Glutamatergic neuron (in vitro differentiated cells): Measurements from ENCODE around the gene CCSAP. TPM values are rescaled to one million over a fixed set of nuclear protein-coding genes. Genes with fewer than 3 reads are reported as not detected.

Experiments used
- DNase-seq: peaks from one replicate; pipeline ENCODE4 v3.0.0; 2022
- H3K27ac Mint-ChIP-seq: one replicate; pipeline ENCODE4 v1.8.0; 2020; ENCODE audit warnings: mild to moderate bottlenecking, mixed read lengths, inconsistent platforms; ENCODE audit not compliant: unreplicated experiment
- H3K27me3 Mint-ChIP-seq: one replicate; pipeline ENCODE4 v1.8.0; 2020; ENCODE audit warnings: mild to moderate bottlenecking, moderate library complexity, mixed read lengths, inconsistent platforms; ENCODE audit not compliant: unreplicated experiment
- H3K36me3 Mint-ChIP-seq: one replicate; pipeline ENCODE4 v1.8.0; 2020; ENCODE audit warnings: mild to moderate bottlenecking, mixed read lengths, inconsistent platforms; ENCODE audit not compliant: unreplicated experiment
- H3K4me1 Mint-ChIP-seq: one replicate; pipeline ENCODE4 v1.8.0; 2020; ENCODE audit warnings: mild to moderate bottlenecking, low read depth, mixed read lengths, inconsistent platforms; ENCODE audit not compliant: unreplicated experiment
- H3K4me3 Mint-ChIP-seq: one replicate; pipeline ENCODE4 v1.8.0; 2020; ENCODE audit warnings: mild to moderate bottlenecking, mixed read lengths, inconsistent platforms; ENCODE audit not compliant: unreplicated experiment
- H3K9me3 Mint-ChIP-seq: one replicate; pipeline ENCODE4 v1.8.0; 2020; ENCODE audit warnings: mild to moderate bottlenecking, moderate library complexity, mixed read lengths, inconsistent platforms; ENCODE audit not compliant: unreplicated experiment
- CTCF ChIP-seq: fragments of 200-600 bp; sonication (generic); IDR thresholded peaks from one replicate; pipeline ENCODE4 v1.5.0; 2021; ENCODE audit not compliant: partially characterized antibody, unreplicated experiment
- total RNA-seq: library from RNA; stranded (reverse); fragmentation: NEBNext Ultra II Directional; extraction: Animal tissue kit (Norgen Biotek cat#: 25700); gene quantifications from one replicate; pipeline ENCODE4 v1.2.1, GENCODE V29; 2021; ENCODE audit not compliant: unreplicated experiment

CCSAP gene
- total RNA-seq, 1 donor from 2014 or later = 18.5 TPM

DNA sequence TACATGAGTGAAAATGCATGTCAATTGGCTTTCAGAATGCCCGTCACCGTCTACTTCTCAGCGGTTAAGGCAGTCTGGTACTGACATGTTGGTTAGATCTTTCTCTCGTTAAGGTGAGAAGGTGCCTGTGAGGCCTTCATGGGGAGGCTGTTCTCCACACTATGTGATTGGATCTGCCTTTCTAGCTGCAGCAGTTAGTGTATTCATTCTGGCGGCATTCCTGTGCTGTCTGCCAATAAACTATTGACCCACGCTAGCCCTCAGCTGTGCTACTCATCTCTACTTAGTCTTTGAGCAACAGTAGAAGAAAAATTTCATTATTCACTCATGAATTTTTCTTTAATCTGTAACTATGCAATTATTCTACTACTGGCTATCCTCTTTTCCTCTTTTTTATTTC is 32.0 kb downstream of the CCSAP start:
- Mint-ChIP-seq H3K27ac (no peak overlapping the region), H3K36me3 (no peaks in the 10 kb centered on the region), H3K4me3 (no peak overlapping the region), H3K4me1 (peaks cover 5% of the 10 kb centered on the region), H3K9me3 (peaks cover 2% of the 10 kb centered on the region), H3K27me3 (no peaks in the 10 kb centered on the region)
- TF ChIP-seq CTCF = no peak
- DNase-seq = no peak

DNA sequence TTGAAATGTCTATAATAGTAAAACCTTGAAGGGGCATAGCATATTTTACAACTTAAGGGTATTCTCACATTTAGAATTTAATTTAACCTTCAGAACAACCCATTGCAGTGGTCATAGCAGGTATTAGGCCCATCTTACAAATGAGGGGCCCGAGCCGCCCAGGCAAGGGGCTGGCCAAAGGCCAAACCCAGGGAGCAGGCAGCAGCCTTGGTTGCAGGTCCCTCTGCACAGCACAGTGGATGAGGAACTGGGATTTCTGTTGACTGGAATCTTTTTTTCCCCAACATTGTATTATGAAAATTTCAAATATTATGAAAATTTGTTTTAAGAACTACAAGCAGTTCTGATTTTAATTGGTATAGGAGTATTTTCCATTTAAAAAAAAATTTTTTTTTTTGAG is 33.2 kb downstream of the CCSAP start:
- no peak overlapping the region for H3K27ac Mint-ChIP-seq
- no peak for DNase-seq
- H3K9me3 Mint-ChIP-seq = peaks cover 2% of the 10 kb centered on the region
- peaks cover 6% of the 10 kb centered on the region for H3K4me1 Mint-ChIP-seq
- no peaks in the 10 kb centered on the region for H3K36me3 Mint-ChIP-seq
- TF ChIP-seq CTCF = no peak
- no peaks in the 10 kb centered on the region for H3K27me3 Mint-ChIP-seq
- no peak overlapping the region for H3K4me3 Mint-ChIP-seq

GRCh38 chr1:229309074-229309473 is 33.8 kb downstream of the CCSAP start:
- H3K4me1 Mint-ChIP-seq = peaks cover 6% of the 10 kb centered on the region
- no peak for TF ChIP-seq CTCF
- no peaks in the 10 kb centered on the region for H3K36me3 Mint-ChIP-seq
- no peak overlapping the region for H3K4me3 Mint-ChIP-seq
- peaks cover 2% of the 10 kb centered on the region for H3K9me3 Mint-ChIP-seq
- no peak for DNase-seq
- no peaks in the 10 kb centered on the region for H3K27me3 Mint-ChIP-seq
- no peak overlapping the region for H3K27ac Mint-ChIP-seq

DNA sequence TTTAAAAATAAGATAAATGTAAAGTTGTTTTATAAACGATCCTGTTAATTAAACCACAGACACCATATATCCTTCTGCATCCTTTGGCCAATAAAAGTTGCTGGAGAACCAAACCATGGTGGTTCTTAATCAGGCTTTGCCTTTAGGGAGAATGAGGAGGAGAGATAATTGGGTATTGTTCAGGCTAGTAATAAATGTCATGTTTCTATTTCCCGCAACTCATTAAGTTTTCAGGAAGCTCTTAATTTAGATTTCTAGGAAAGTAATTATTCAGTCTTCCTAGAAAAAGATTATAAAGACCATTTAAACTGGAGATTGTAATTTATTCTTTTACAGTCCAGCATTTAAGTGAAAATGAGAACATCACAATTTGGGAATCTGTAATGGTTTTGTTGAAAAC is 37.5 kb downstream of the CCSAP start:
- DNase-seq = no peak
- H3K27me3 Mint-ChIP-seq = peaks cover 3% of the 10 kb centered on the region
- H3K4me1 Mint-ChIP-seq = peaks cover 6% of the 10 kb centered on the region
- H3K27ac Mint-ChIP-seq = no peak overlapping the region
- no peak for TF ChIP-seq CTCF
- H3K9me3 Mint-ChIP-seq = no peaks in the 10 kb centered on the region
- no peak overlapping the region for H3K4me3 Mint-ChIP-seq
- no peaks in the 10 kb centered on the region for H3K36me3 Mint-ChIP-seq

GRCh38 chr1:229303855-229304254 is 39.0 kb downstream of the CCSAP start:
- no peak for TF ChIP-seq CTCF
- peaks cover 3% of the 10 kb centered on the region for H3K36me3 Mint-ChIP-seq
- H3K4me3 Mint-ChIP-seq = no peak overlapping the region
- DNase-seq = no peak
- no peak overlapping the region for H3K27ac Mint-ChIP-seq
- H3K9me3 Mint-ChIP-seq = no peaks in the 10 kb centered on the region
- peaks cover 3% of the 10 kb centered on the region for H3K27me3 Mint-ChIP-seq
- peaks cover 6% of the 10 kb centered on the region for H3K4me1 Mint-ChIP-seq
